Measurements from ENCODE around the gene MYO10. TPM values are rescaled to one million over a fixed set of nuclear protein-coding genes. Genes with fewer than 3 reads are reported as not detected.

The MYO10 gene
- total RNA-seq, 2 experiments from 2014 or later = 0.08 TPM; not detected in 1

DNA sequence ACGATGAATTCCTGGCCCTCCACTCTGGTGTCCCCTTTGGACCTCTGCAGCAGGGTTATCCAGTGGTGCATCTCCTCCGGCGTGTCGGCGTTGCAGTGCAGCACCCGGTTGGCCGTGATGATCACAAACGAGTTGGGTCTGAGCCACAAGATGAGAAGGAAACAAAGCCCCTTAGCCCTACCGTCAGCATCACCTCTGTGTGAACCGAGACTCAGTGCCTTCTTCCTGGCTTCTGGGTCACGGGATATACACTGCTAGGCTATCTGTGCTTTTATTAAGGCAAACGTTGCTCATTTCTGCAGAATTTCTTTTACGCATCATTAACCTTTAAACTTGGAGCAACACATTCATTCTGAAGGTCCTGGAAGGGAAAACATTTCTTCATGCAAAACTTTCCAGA is 254.2 kb downstream of the MYO10 start:
- ChIA-PET CTCF (no interaction called here), POLR2A (no interaction called here)
- H3K4me1 Mint-ChIP-seq = no peaks in the 10 kb centered on the region
- no peaks in the 10 kb centered on the region for H3K27me3 Mint-ChIP-seq
- no peaks in the 10 kb centered on the region for H3K36me3 Mint-ChIP-seq (ENCODE audit: low read depth)
- DNase-seq = no peak
- H3K9me3 Mint-ChIP-seq = no peaks in the 10 kb centered on the region
- no peak overlapping the region for H3K4me3 Mint-ChIP-seq
- H3K27ac Mint-ChIP-seq = no peak overlapping the region

DNA sequence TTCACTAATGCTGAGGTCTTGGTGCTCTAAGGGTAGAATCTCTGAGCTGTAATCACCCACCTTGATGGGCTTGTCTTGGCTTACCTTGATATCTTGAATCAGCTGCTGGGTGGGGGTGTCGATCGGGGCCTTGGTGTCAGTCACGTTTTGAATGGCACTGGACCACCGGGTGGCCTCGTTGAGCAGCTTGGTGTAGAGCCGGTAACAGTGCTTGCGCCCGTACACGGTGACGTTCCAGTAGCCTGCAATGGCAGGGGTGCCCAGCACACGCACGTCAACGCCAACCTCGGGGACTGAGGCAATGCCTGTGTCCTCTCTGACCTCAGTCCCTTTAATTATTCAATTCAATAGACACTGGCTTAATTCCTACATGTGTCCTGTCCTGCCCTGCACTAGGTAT is 256.2 kb downstream of the MYO10 start:
- ChIA-PET POLR2A (no interaction called here), CTCF (no interaction called here)
- H3K4me3 Mint-ChIP-seq = no peak overlapping the region
- H3K4me1 Mint-ChIP-seq = peaks cover 1% of the 10 kb centered on the region
- no peak for DNase-seq
- H3K27me3 Mint-ChIP-seq = no peaks in the 10 kb centered on the region
- H3K9me3 Mint-ChIP-seq = no peaks in the 10 kb centered on the region
- no peaks in the 10 kb centered on the region for H3K36me3 Mint-ChIP-seq (ENCODE audit: low read depth)
- H3K27ac Mint-ChIP-seq = no peak overlapping the region

- H3K27ac Mint-ChIP-seq = no peak overlapping the region
- ChIA-PET POLR2A (no interaction called here), CTCF (no interaction called here)
- no peak for DNase-seq
- no peaks in the 10 kb centered on the region for H3K9me3 Mint-ChIP-seq
- peaks cover 3% of the 10 kb centered on the region for H3K4me1 Mint-ChIP-seq
- H3K36me3 Mint-ChIP-seq (ENCODE audit: low read depth) = no peaks in the 10 kb centered on the region
- no peaks in the 10 kb centered on the region for H3K27me3 Mint-ChIP-seq
- no peak overlapping the region for H3K4me3 Mint-ChIP-seq
Measured at GRCh38 chr5:16679190-16679589, 256.9 kb downstream of the MYO10 start.

- H3K27me3 Mint-ChIP-seq = no peaks in the 10 kb centered on the region
- CTCF ChIA-PET = no interaction called here
- POLR2A ChIA-PET = no interaction called here
Measured at GRCh38 chr5:16675806-16676205, 260.3 kb downstream of the MYO10 start.

GRCh38 chr5:16674750-16675149 is 261.3 kb downstream of the MYO10 start:
- DNase-seq = no peak
- Mint-ChIP-seq H3K27me3 (no peaks in the 10 kb centered on the region), H3K36me3 (ENCODE audit: low read depth) (no peaks in the 10 kb centered on the region), H3K27ac (no peak overlapping the region), H3K4me3 (no peak overlapping the region), H3K4me1 (peaks cover 16% of the 10 kb centered on the region), H3K9me3 (no peaks in the 10 kb centered on the region)
- ChIA-PET CTCF (no interaction called here), POLR2A (interaction anchor here (0.6 kb wide), 1 partner anchor 103 kb away, joined by 6 read pairs; no protein-coding TSS in a partner anchor)

More at GRCh38 chr5:16675806-16676205, 260.3 kb downstream of the MYO10 start:
- H3K9me3 Mint-ChIP-seq = no peaks in the 10 kb centered on the region
- DNase-seq = no peak
- peaks cover 16% of the 10 kb centered on the region for H3K4me1 Mint-ChIP-seq
- no peak overlapping the region for H3K4me3 Mint-ChIP-seq
- H3K27ac Mint-ChIP-seq = no peak overlapping the region
- no peaks in the 10 kb centered on the region for H3K36me3 Mint-ChIP-seq (ENCODE audit: low read depth)

- Mint-ChIP-seq H3K36me3 (ENCODE audit: low read depth) (no peaks in the 10 kb centered on the region), H3K27me3 (no peaks in the 10 kb centered on the region), H3K27ac (no peak overlapping the region), H3K4me3 (no peak overlapping the region), H3K4me1 (peaks cover 16% of the 10 kb centered on the region), H3K9me3 (no peaks in the 10 kb centered on the region)
- POLR2A ChIA-PET = interaction anchor here (1.2 kb wide), 1 partner anchor 47 kb away, joined by 5 read pairs; no protein-coding TSS in a partner anchor
- DNase-seq = peak; percentile 29
- CTCF ChIA-PET = interaction anchor here (1.3 kb wide), 1 partner anchor 215 kb away, joined by 3 read pairs; no protein-coding TSS in a partner anchor
Measured at GRCh38 chr5:16673241-16674201, 262.6 kb downstream of the MYO10 start.

DNA sequence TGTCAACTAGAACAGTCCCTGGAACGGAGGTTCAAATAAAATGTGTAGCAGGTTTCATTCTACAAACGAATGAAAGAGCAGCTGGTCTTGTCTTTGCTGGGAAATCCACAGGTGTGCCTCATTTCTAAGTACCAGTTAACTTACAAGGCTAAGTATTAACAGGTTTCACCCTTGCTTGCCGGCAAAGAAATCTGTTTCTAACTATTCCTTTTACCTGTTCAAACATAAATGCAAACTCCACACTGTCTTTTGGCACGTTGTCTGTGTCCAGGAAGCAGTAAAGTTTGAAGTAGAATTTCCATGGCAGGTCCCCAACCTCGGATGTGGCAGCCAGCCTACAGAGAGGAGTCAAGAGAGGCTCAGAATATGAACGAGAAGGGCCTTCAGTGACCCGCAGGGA is 264.9 kb downstream of the MYO10 start:
- DNase-seq = no peak
- Mint-ChIP-seq H3K27me3 (no peaks in the 10 kb centered on the region), H3K4me1 (peaks cover 16% of the 10 kb centered on the region), H3K36me3 (ENCODE audit: low read depth) (no peaks in the 10 kb centered on the region), H3K4me3 (no peak overlapping the region), H3K9me3 (no peaks in the 10 kb centered on the region), H3K27ac (no peak overlapping the region)
- ChIA-PET POLR2A (no interaction called here), CTCF (no interaction called here)

DNA sequence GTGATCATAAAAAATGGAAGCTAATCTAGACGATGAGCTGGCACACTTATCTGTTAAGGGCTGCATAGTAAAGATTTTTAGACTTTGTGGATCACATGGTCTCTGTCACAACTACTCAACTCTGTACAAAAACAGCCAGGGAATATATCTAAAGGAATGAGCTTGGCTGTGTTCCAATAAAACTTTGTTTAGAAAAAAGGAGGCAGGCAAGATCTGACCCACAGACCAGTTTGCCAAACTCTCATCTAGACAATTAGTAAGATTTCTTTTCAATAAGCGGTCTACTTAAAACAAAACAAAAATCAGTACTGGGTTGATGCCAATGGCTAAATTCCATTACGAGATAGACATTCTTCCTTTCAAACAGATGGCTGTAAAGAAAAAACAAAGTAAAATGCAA is 266.3 kb downstream of the MYO10 start:
- no peaks in the 10 kb centered on the region for H3K27me3 Mint-ChIP-seq
- POLR2A ChIA-PET = no interaction called here

GRCh38 chr5:16668631-16669030 is 267.5 kb downstream of the MYO10 start:
- POLR2A ChIA-PET = no interaction called here
- no peak for DNase-seq
- no peaks in the 10 kb centered on the region for H3K36me3 Mint-ChIP-seq (ENCODE audit: low read depth)
- H3K4me3 Mint-ChIP-seq = no peak overlapping the region
- no peaks in the 10 kb centered on the region for H3K9me3 Mint-ChIP-seq
- H3K27ac Mint-ChIP-seq = no peak overlapping the region
- CTCF ChIA-PET = interaction anchor here (0.5 kb wide), 1 partner anchor 209 kb away, joined by 5 read pairs; no protein-coding TSS in a partner anchor
- H3K4me1 Mint-ChIP-seq = peaks cover 9% of the 10 kb centered on the region
- no peaks in the 10 kb centered on the region for H3K27me3 Mint-ChIP-seq

More for the DNA sequence above, 266.3 kb downstream of the MYO10 start:
- H3K36me3 Mint-ChIP-seq (ENCODE audit: low read depth) = no peaks in the 10 kb centered on the region
- CTCF ChIA-PET = interaction anchor here (1.0 to 1.4 kb wide), 2 partner anchors 8 to 22 kb away, joined by 3 read pairs; no protein-coding TSS in a partner anchor
- no peak overlapping the region for H3K27ac Mint-ChIP-seq
- no peak for DNase-seq
- H3K9me3 Mint-ChIP-seq = no peaks in the 10 kb centered on the region
- H3K4me1 Mint-ChIP-seq = peaks cover 14% of the 10 kb centered on the region
- no peak overlapping the region for H3K4me3 Mint-ChIP-seq

DNA sequence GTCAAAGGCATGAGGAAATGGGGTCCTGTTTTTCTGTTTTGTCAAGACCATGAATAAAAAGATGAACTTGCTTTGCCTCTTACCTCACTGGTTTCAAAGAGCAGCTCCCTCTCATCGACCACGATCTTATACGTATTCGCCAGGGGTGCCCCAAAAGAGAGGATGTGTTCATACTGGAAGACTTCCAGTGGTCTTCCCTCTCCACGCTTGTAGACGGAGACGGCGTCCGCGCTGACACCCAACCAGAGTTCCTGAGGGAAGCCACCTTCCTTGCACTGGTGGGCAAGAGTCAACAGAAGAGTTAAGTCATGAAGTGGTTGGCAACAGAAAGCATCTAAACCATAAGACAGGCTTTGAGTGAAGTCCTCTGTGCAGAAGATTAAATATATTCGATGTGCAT is 267.9 kb downstream of the MYO10 start:
- no peak for DNase-seq
- Mint-ChIP-seq H3K27ac (no peak overlapping the region), H3K9me3 (no peaks in the 10 kb centered on the region), H3K4me3 (no peak overlapping the region), H3K36me3 (ENCODE audit: low read depth) (no peaks in the 10 kb centered on the region), H3K27me3 (no peaks in the 10 kb centered on the region), H3K4me1 (peaks cover 6% of the 10 kb centered on the region)
- ChIA-PET POLR2A (interaction anchor here (0.6 kb wide), 1 partner anchor 11 kb away, joined by 4 read pairs; no protein-coding TSS in a partner anchor), CTCF (interaction anchor here (0.5 kb wide), 1 partner anchor 208 kb away, joined by 5 read pairs; no protein-coding TSS in a partner anchor)

- Mint-ChIP-seq H3K36me3 (ENCODE audit: low read depth) (no peaks in the 10 kb centered on the region), H3K9me3 (no peaks in the 10 kb centered on the region), H3K4me3 (no peak overlapping the region), H3K27me3 (no peaks in the 10 kb centered on the region), H3K4me1 (no peaks in the 10 kb centered on the region), H3K27ac (no peak overlapping the region)
- DNase-seq = peak; percentile 38
- ChIA-PET POLR2A (no interaction called here), CTCF (interaction anchor here (1.6 kb wide), 1 partner anchor 37 kb away, joined by 5 read pairs; no protein-coding TSS in a partner anchor)
Measured at GRCh38 chr5:16666883-16667398, 269.1 kb downstream of the MYO10 start.

DNA sequence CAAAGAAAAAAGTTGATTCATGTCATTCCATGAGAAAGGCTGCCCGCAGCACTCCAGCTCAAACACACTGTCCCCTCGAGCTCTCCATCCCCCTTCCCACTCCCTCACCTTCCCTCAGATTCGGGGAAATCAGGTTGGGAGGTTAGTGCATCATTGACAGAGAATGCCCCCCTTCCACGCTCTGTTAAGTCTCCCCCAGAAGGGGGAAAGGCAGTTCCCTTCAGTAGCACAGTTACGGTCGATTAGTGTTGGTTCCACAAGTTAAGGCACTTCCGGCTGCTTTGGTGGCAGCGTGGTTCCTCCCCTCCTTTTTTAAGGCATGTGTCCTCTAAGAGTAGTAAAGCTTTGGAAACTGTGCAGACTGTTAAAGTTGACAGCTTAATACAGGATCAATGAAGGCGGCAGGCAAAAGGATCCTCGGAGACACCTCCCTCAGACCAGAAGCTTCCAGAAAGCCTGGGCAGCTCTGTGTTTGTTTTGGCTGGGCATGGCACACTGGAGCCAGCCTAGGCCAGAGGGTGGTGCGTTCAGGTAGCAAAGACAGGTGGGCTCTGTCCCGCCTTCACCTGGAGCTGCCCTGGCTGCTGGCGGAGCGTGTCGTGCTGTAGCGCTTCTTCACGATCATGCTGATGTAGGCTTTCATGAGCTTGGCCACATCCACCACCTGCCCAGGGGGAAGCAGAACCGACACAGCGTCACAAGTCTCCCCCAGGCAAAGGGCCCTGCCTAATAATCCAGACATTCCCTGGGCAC is 269.8 kb downstream of the MYO10 start:
- Mint-ChIP-seq H3K4me3 (no peak overlapping the region), H3K36me3 (ENCODE audit: low read depth) (no peaks in the 10 kb centered on the region), H3K27me3 (no peaks in the 10 kb centered on the region), H3K27ac (no peak overlapping the region), H3K4me1 (no peaks in the 10 kb centered on the region), H3K9me3 (no peaks in the 10 kb centered on the region)
- POLR2A ChIA-PET = no interaction called here
- CTCF ChIA-PET = interaction anchor here (1.6 kb wide), 1 partner anchor 36 kb away, joined by 5 read pairs; no protein-coding TSS in a partner anchor
- no peak for DNase-seq

DNA sequence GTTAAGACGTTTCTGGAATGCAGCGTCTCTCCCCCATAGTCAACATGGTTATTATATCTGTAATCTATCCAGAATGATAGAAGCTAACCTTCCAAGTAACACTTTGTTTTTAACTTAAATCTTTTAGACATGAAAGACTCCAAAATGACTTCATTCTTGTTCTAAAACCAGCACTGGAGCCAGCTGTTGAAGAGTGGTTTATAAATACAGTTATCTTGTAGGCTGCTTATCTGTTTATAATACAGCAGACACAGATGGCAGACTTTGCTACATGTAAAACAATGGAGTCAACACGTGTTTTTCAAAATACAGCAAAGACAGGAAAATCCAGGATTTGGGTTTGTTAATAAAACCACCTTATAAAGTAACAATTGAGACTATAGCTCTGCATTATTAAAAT is 270.5 kb downstream of the MYO10 start:
- Mint-ChIP-seq H3K27me3 (no peaks in the 10 kb centered on the region), H3K27ac (no peak overlapping the region), H3K4me3 (no peak overlapping the region), H3K9me3 (no peaks in the 10 kb centered on the region), H3K36me3 (ENCODE audit: low read depth) (no peaks in the 10 kb centered on the region), H3K4me1 (no peaks in the 10 kb centered on the region)
- ChIA-PET POLR2A (no interaction called here), CTCF (no interaction called here)
- DNase-seq = no peak
